Measurements from ENCODE around the gene PLEK.

DNA sequence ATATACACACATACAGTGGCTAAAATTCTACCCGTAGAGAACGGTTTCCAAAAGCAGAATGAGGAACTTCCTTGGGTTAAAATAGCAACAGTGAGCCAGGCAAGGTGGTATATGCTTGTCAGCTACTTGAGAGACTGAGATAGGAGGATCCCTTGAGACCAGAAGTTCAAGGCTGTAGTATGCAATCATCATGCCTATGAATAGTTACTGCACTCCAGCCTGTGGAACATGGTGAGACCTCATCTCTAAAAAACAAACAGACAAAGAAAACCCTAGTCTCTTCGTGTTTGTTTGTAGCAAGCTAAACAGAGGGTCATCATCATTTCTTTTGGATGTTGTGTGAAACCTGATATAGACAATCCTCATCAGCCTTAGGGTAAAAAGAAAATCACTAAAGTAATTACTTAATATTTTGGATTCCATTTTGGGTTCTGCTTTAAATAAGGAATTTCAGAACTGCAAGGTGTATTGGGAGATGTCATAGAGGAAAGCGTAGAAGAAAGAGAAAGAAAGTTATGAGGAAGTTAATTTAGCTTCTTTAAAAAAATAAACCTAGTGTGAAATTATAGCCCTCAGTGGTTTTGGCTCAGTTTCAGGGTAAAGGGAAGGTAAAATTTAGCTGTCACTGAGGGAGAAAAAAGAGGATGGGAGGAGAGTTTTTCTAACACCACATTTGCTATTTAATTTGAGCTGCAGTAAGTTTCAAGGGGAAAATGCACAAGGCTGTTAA is 46.5 kb downstream of the PLEK start:
- TF ChIP-seq CTCF (IDR thresholded peaks at IDR 0.05) = no peak
- no peak for TF ChIP-seq POLR2A (IDR thresholded peaks at IDR 0.05)
